GM18526 (cell line): ENCODE measurements around the gene MAMSTR.

Source experiments
- POLR2A ChIP-seq: IDR thresholded peaks from 3 replicates; pipeline ENCODE4 v1.6.1; 2011; ENCODE audit not compliant: insufficient read length; ENCODE audit errors: extremely low read depth

Gene MAMSTR

GRCh38 chr19:48734625-48735024, 15.1 kb upstream of the MAMSTR start:
- TF ChIP-seq POLR2A: no peak

GRCh38 chr19:48731452-48731851, 11.9 kb upstream of the MAMSTR start:
- TF ChIP-seq POLR2A: no peak

GRCh38 chr19:48728911-48729664, 9.6 kb upstream of the MAMSTR start:
- TF ChIP-seq POLR2A: no peak

GRCh38 chr19:48726556-48726955, 7.0 kb upstream of the MAMSTR start:
- TF ChIP-seq POLR2A: no peak

GRCh38 chr19:48724796-48725753, 5.5 kb upstream of the MAMSTR start:
- no peak for TF ChIP-seq POLR2A

GRCh38 chr19:48722196-48722708, 2.7 kb upstream of the MAMSTR start:
- TF ChIP-seq POLR2A: no peak

GRCh38 chr19:48720613-48721296, 1.2 kb upstream of the MAMSTR start:
- peak; percentile 48 for TF ChIP-seq POLR2A

- no peak for TF ChIP-seq POLR2A
Measured at GRCh38 chr19:48720251-48720612, 707 bp upstream of the MAMSTR start.

GRCh38 chr19:48718711-48719231, 754 bp downstream of the MAMSTR start:
- no peak for TF ChIP-seq POLR2A

GRCh38 chr19:48716562-48717291, 2.8 kb downstream of the MAMSTR start:
- TF ChIP-seq POLR2A: no peak

- TF ChIP-seq POLR2A: no peak
Measured at GRCh38 chr19:48715681-48716171, 3.8 kb downstream of the MAMSTR start.

- TF ChIP-seq POLR2A: no peak
Measured at GRCh38 chr19:48714759-48715675, 4.5 kb downstream of the MAMSTR start.

- peak; percentile 51 for TF ChIP-seq POLR2A
Measured at GRCh38 chr19:48713864-48714755, 5.4 kb downstream of the MAMSTR start.
